Astrocyte (in vitro differentiated cells and primary cell): ENCODE measurements around the gene NF2.

Experiments
- CTCF ChIP-seq: IDR thresholded peaks from 2 replicates; pipeline ENCODE4 v1.5.1; 2011; ENCODE audit warnings: low read depth, mild to moderate bottlenecking, inconsistent platforms, low read length, moderate library complexity; ENCODE audit not compliant: insufficient read depth
- EZH2 ChIP-seq: IDR thresholded peaks from 2 replicates; pipeline ENCODE4 v1.6.1; 2012; ENCODE audit warnings: mild to moderate bottlenecking, low read length, inconsistent platforms; ENCODE audit not compliant: insufficient read depth

- TF ChIP-seq CTCF (no peak), EZH2 (no peak)
These were observed 108.7 kb downstream of the NF2 start for GRCh38 chr22:29712119-29712518.
